SU-DHL-6 (cell line): ENCODE results near the gene PALS2.
A peak's percentile ranks its signal among the peaks of the same experiment; 100 is the strongest.

Experiments
- CTCF ChIP-seq: fragments of 200-600 bp; sonication (generic); IDR thresholded peaks from one replicate; pipeline ENCODE4 v1.5.1; 2017; ENCODE audit warnings: antibody characterized with exemption, mild to moderate bottlenecking, low read length, moderate library complexity; ENCODE audit not compliant: insufficient read depth, poor library complexity, severe bottlenecking
- EZH2phosphoT487 ChIP-seq: fragments of 200-600 bp; sonication (generic), shearing (Covaris generic); conservative IDR thresholded peaks from 2 replicates; pipeline ENCODE4 v1.6.1; 2018; ENCODE audit warnings: mild to moderate bottlenecking, antibody characterized with exemption, low read length, moderate library complexity, mixed read lengths

- TF ChIP-seq CTCF (peak; percentile 80), EZH2phosphoT487 (no peak)
Measured at GRCh38 chr7:24576171-24577025, 3.1 kb downstream of the PALS2 start.
